Measurements from ENCODE around the gene CT55. TPM values are rescaled to one million over a fixed set of nuclear protein-coding genes. Genes with fewer than 3 reads are reported as not detected.
"Not testable (repeated sequence)": the region's sequence is repeated elsewhere in the genome, so short reads cannot be mapped to it uniquely, and the experiment has no call there.

Gene CT55
- total RNA-seq, result 0.24 to 0.34 TPM (median 0.25 TPM) in 3 replicates

- TF ChIP-seq CTCF (IDR thresholded peaks at IDR 0.05; ENCODE audit: unreplicated experiment), result no peak
- no peak within 1 kb of the TSS for H3K27ac Mint-ChIP-seq
- H3K27me3 Mint-ChIP-seq (ENCODE audit: low read depth), result peaks cover 2% of the 10 kb centered on the region
- no peaks in the 10 kb centered on the region for H3K4me1 Mint-ChIP-seq
- peaks cover 46% of the 10 kb centered on the region for H3K9me3 Mint-ChIP-seq
- no peaks in the 10 kb centered on the region for H3K36me3 Mint-ChIP-seq
- H3K4me3 Mint-ChIP-seq, result no peak within 1 kb of the TSS
- DNase-seq (ENCODE audit: low spot score in 2 of 2, unreplicated experiment in 2 of 2), result no peak
Observed at GRCh38 chrX:135170877-135171519, at the start of gene CT55. Gene CT55 (minus strand): TSS chrX:135171398. CDS start chrX:135171171, 227 bp downstream.

GRCh38 chrX:135213200-135213844 lies 42.1 kb upstream of the CT55 start:
- TF ChIP-seq CTCF (IDR thresholded peaks at IDR 0.05; ENCODE audit: unreplicated experiment), result no peak
- Mint-ChIP-seq H3K4me3 (no peak overlapping the region), H3K27ac (no peak overlapping the region), H3K9me3 (peaks cover 37% of the 10 kb centered on the region), H3K4me1 (no peaks in the 10 kb centered on the region), H3K36me3 (no peaks in the 10 kb centered on the region), H3K27me3 (ENCODE audit: low read depth) (no peaks in the 10 kb centered on the region)
- DNase-seq (ENCODE audit: low spot score in 2 of 2, unreplicated experiment in 2 of 2), result no peak

GRCh38 chrX:135206427-135206826 lies 35.2 kb upstream of the CT55 start:
- H3K4me3 Mint-ChIP-seq; H3K27me3 Mint-ChIP-seq (ENCODE audit: low read depth); DNase-seq (ENCODE audit: low spot score in 2 of 2, unreplicated experiment in 2 of 2): not testable (repeated sequence)

GRCh38 chrX:135200297-135200696 lies 29.1 kb upstream of the CT55 start:
- Mint-ChIP-seq H3K27me3 (ENCODE audit: low read depth) (no peaks in the 10 kb centered on the region), H3K9me3 (peaks cover 58% of the 10 kb centered on the region), H3K27ac (no peak overlapping the region), H3K36me3 (no peaks in the 10 kb centered on the region), H3K4me3 (no peak overlapping the region), H3K4me1 (no peaks in the 10 kb centered on the region)
- DNase-seq (ENCODE audit: low spot score in 2 of 2, unreplicated experiment in 2 of 2), result no peak
- no peak for TF ChIP-seq CTCF (IDR thresholded peaks at IDR 0.05; ENCODE audit: unreplicated experiment)

More at GRCh38 chrX:135206427-135206826, 35.2 kb upstream of the CT55 start:
- H3K27ac Mint-ChIP-seq, H3K4me1 Mint-ChIP-seq, H3K36me3 Mint-ChIP-seq: not testable (repeated sequence)
- peaks cover 78% of the 10 kb centered on the region for H3K9me3 Mint-ChIP-seq

GRCh38 chrX:135194684-135195083 lies 23.5 kb upstream of the CT55 start:
- Mint-ChIP-seq H3K9me3 (peaks cover 40% of the 10 kb centered on the region), H3K27me3 (ENCODE audit: low read depth) (peaks cover 5% of the 10 kb centered on the region), H3K4me1 (no peaks in the 10 kb centered on the region), H3K4me3 (no peak overlapping the region), H3K36me3 (no peaks in the 10 kb centered on the region), H3K27ac (no peak overlapping the region)
- no peak for DNase-seq (ENCODE audit: low spot score in 2 of 2, unreplicated experiment in 2 of 2)
- TF ChIP-seq CTCF (IDR thresholded peaks at IDR 0.05; ENCODE audit: unreplicated experiment), result no peak

- no peak overlapping the region for H3K27ac Mint-ChIP-seq
- H3K4me1 Mint-ChIP-seq, result no peaks in the 10 kb centered on the region
- DNase-seq (ENCODE audit: low spot score in 2 of 2, unreplicated experiment in 2 of 2), result no peak
- no peak overlapping the region for H3K4me3 Mint-ChIP-seq
- TF ChIP-seq CTCF (IDR thresholded peaks at IDR 0.05; ENCODE audit: unreplicated experiment), result no peak
- peaks cover 13% of the 10 kb centered on the region for H3K27me3 Mint-ChIP-seq (ENCODE audit: low read depth)
- H3K36me3 Mint-ChIP-seq, result no peaks in the 10 kb centered on the region
- H3K9me3 Mint-ChIP-seq, result peaks cover 40% of the 10 kb centered on the region
Observed at GRCh38 chrX:135193740-135194139, 22.5 kb upstream of the CT55 start.
